ENCODE results near the gene RIMS3. TPM values are rescaled to one million over a fixed set of nuclear protein-coding genes. Genes with fewer than 3 reads are reported as not detected.
"Not testable (repeated sequence)": the region's sequence is repeated elsewhere in the genome, so short reads cannot be mapped to it uniquely, and the experiment has no call there.

Gene RIMS3
- total RNA-seq, 1 donor from 2014 or later, result 26.0 TPM

DNA sequence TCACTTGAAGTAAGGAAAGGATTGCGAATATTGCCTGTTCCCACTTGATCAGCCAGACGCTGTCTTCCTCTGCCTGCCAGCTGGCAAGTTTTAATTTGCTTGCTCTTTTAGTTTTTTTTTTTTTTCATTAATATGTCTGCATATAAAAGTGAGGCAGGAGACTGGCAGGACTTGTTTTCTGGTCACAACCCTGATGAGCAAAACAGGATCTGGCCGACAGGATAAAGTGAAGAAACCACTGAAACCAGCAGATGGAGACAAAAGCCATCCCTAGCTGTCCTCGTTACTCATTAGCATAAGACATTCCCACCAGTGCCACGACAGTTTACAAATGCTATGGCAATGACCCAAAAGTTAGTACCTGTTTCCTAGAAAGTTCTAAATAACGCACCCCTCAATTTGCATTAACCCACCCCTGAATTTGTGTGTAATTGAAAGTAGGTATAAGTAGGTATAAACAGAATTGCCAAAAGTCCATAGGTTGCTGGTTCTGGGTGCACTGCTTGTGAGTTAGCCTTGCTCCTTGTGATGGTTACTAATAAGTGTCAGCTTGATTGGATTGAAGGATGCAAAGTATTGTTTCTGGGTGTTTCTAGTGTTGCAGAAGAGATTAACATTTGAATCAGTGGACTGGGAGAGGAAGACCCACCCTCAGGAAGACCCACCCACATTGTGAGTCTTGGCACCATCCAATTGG is 73.2 kb downstream of the RIMS3 start:
- Mint-ChIP-seq H3K36me3 (ENCODE audit: low read depth) (no peaks in the 10 kb centered on the region), H3K27me3 (ENCODE audit: low read depth) (peaks cover 5% of the 10 kb centered on the region), H3K4me1 (ENCODE audit: low read depth) (peaks cover 8% of the 10 kb centered on the region), H3K27ac (ENCODE audit: unreplicated experiment) (no peak overlapping the region), H3K9me3 (ENCODE audit: low read depth) (no peaks in the 10 kb centered on the region), H3K4me3 (ENCODE audit: unreplicated experiment) (no peak overlapping the region)
- TF ChIP-seq, protein P1, sequence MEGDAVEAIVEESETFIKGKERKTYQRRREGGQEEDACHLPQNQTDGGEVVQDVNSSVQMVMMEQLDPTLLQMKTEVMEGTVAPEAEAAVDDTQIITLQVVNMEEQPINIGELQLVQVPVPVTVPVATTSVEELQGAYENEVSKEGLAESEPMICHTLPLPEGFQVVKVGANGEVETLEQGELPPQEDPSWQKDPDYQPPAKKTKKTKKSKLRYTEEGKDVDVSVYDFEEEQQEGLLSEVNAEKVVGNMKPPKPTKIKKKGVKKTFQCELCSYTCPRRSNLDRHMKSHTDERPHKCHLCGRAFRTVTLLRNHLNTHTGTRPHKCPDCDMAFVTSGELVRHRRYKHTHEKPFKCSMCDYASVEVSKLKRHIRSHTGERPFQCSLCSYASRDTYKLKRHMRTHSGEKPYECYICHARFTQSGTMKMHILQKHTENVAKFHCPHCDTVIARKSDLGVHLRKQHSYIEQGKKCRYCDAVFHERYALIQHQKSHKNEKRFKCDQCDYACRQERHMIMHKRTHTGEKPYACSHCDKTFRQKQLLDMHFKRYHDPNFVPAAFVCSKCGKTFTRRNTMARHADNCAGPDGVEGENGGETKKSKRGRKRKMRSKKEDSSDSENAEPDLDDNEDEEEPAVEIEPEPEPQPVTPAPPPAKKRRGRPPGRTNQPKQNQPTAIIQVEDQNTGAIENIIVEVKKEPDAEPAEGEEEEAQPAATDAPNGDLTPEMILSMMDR (IDR thresholded peaks at IDR 0.05), result peak; percentile 80
- DNase-seq (ENCODE audit: low spot score), result no peak

DNA sequence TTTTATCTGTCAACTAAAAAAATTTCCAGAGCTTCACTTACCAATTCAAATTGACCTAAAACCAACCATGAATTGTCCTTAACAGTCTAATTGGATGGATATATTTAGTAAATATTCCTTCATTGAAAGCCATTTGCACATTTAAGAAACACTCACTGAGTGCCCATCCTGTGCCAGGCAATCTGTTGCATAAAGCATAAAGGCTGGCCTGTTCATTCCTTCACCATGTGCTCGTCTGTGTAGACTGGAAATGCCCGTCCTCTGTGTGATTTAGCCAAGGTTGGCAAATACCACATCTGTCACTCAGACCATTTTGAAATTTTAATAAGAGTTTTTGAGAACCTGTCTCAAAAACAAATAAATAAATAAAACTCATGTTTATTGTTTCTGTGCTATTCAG is 76.9 kb downstream of the RIMS3 start:
- DNase-seq (ENCODE audit: low spot score), result no peak
- Mint-ChIP-seq H3K9me3 (ENCODE audit: low read depth) (no peaks in the 10 kb centered on the region), H3K4me1 (ENCODE audit: low read depth) (peaks cover 18% of the 10 kb centered on the region), H3K36me3 (ENCODE audit: low read depth) (no peaks in the 10 kb centered on the region), H3K4me3 (ENCODE audit: unreplicated experiment) (no peak overlapping the region), H3K27ac (ENCODE audit: unreplicated experiment) (no peak overlapping the region), H3K27me3 (ENCODE audit: low read depth) (peaks cover 3% of the 10 kb centered on the region)
- TF ChIP-seq, protein P1 (IDR thresholded peaks at IDR 0.05), result no peak

DNA sequence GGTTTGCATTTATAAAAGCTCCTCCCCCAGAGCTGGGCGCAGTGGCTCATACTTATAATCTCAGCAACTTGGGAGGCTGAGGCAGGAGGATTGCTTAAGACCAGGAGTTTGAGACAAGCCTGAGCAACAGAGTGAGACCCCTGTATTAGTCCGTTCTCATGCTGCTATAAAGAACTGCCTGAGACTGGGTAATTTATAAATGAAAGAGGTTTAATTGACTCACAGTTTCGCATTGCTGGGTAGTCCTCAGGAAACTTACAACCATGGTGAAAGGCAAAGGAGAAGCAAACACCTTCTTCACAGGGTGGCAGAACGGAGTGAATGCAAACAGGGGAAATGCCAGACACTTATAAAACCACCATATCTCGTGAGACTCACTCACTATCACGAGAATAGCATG is 81.5 kb downstream of the RIMS3 start:
- TF ChIP-seq, protein P1 (IDR thresholded peaks at IDR 0.05), result no peak
- Mint-ChIP-seq H3K36me3 (ENCODE audit: low read depth) (no peaks in the 10 kb centered on the region), H3K4me3 (ENCODE audit: unreplicated experiment) (peak overlapping the region; percentile 9), H3K27me3 (ENCODE audit: low read depth) (no peaks in the 10 kb centered on the region), H3K4me1 (ENCODE audit: low read depth) (peaks cover 41% of the 10 kb centered on the region), H3K27ac (ENCODE audit: unreplicated experiment) (peak overlapping the region; percentile 90), H3K9me3 (ENCODE audit: low read depth) (no peaks in the 10 kb centered on the region)
- no peak for DNase-seq (ENCODE audit: low spot score)

DNA sequence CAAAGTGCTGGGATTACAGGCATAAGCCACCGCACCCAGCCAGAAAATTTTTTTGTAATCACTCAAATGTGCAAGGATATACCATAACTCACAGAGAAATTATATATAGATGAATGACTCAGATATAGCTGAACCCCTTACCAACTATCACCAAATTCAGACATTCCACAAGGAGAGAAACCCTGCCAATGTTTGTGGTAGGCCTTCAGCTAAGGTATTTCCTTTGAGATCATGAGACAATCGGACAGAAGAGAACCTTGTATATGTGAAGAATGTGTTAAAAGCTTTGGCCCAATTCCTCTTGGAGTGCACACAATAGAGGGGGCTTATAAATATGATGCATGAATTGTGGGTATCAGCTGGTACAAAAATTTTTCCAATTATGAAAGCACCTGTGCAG is 83.4 kb downstream of the RIMS3 start:
- DNase-seq (ENCODE audit: low spot score), result no peak
- no peak overlapping the region for H3K4me3 Mint-ChIP-seq (ENCODE audit: unreplicated experiment)
- TF ChIP-seq, protein P1 (IDR thresholded peaks at IDR 0.05), result no peak
- peaks cover 33% of the 10 kb centered on the region for H3K4me1 Mint-ChIP-seq (ENCODE audit: low read depth)
- peaks cover 3% of the 10 kb centered on the region for H3K36me3 Mint-ChIP-seq (ENCODE audit: low read depth)
- H3K9me3 Mint-ChIP-seq (ENCODE audit: low read depth), result peaks cover 4% of the 10 kb centered on the region
- H3K27ac Mint-ChIP-seq (ENCODE audit: unreplicated experiment), result peak overlapping the region; percentile 90
- H3K27me3 Mint-ChIP-seq (ENCODE audit: low read depth), result no peaks in the 10 kb centered on the region

DNA sequence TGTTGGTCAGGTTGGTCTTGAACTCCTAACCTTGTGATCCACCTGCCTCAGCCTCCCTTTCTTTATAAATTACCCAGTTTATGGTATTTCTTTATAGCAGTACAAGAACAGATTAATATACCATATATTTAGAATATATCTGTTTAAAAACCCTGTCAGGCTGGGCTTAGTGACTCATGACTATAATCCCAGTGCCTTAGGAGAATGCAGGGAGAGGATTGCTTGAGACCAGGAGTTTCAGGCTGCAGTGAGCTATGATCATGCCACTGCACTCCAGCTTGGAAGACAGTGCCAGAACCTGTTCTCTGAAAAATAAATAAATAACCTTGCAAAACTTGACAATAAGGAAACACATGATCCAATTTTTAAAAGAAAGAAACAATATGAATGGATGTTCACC is 90.1 kb downstream of the RIMS3 start:
- Mint-ChIP-seq H3K27ac (ENCODE audit: unreplicated experiment) (no peak overlapping the region), H3K27me3 (ENCODE audit: low read depth) (no peaks in the 10 kb centered on the region), H3K36me3 (ENCODE audit: low read depth) (peaks cover 6% of the 10 kb centered on the region), H3K9me3 (ENCODE audit: low read depth) (peaks cover 6% of the 10 kb centered on the region), H3K4me3 (ENCODE audit: unreplicated experiment) (no peak overlapping the region), H3K4me1 (ENCODE audit: low read depth) (no peaks in the 10 kb centered on the region)
- TF ChIP-seq, protein P1 (IDR thresholded peaks at IDR 0.05), result no peak
- DNase-seq (ENCODE audit: low spot score), result no peak

DNA sequence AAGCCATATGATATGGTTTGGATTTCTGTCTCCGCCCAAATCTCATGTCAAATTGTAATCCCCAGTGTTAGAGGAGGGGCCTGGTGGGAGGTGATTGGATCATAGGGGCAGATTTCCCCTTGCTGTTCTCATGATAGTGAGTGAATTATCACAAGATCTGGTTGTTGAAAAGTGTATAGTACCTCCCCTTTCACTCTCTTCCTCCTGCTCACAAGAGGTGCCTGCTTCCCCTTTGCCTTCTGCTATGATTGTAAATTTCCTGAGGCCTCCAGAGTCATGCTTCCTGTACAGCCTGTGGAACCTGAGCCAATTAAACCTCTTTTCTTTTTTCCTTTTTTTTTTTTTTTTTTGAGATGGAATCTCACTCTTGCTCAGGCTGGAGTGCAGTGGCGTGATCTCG is 90.7 kb downstream of the RIMS3 start:
- H3K27me3 Mint-ChIP-seq (ENCODE audit: low read depth); H3K36me3 Mint-ChIP-seq (ENCODE audit: low read depth); DNase-seq (ENCODE audit: low spot score); H3K4me3 Mint-ChIP-seq (ENCODE audit: unreplicated experiment); H3K4me1 Mint-ChIP-seq (ENCODE audit: low read depth); H3K27ac Mint-ChIP-seq (ENCODE audit: unreplicated experiment); H3K9me3 Mint-ChIP-seq (ENCODE audit: low read depth): not testable (repeated sequence)
